IMR-90 (cell line): ENCODE data around the gene SNAPC4. TPM values are rescaled to one million over a fixed set of nuclear protein-coding genes. Genes with fewer than 3 reads are reported as not detected.

Source experiments
- ATAC-seq: fragments of 200-7000 bp; cut with Tn5 transposase; 2 replicates; pipeline ENCODE4 v1.9.1; 2020; ENCODE audit warnings: low read depth, mild to moderate bottlenecking, moderate library complexity
- BruUV-seq: library from RNA; stranded (reverse); fragments of 400-500 nt; replicated peaks from 2 replicates; lab custom pipeline; 2021; lab: Mats Ljungman, UMichigan
- CTCF ChIA-PET: fragments of 300-600 bp; formaldehyde crosslinking; extraction: SDS; loops from one replicate; lab custom pipeline; 2021; ENCODE audit warnings: antibody characterized with exemption; lab: Yijun Ruan, JAX
- POLR2A ChIA-PET: fragments of 300-600 bp; sonication (Branson Sonifier 250); formaldehyde crosslinking; loops from one replicate; lab custom pipeline; 2022; ENCODE audit warnings: antibody characterized with exemption; ENCODE audit not compliant: unreplicated experiment; lab: Charles Lee
- DNase-seq: peaks from one replicate; pipeline ENCODE4 v3.0.0; 2013
- H2AFZ ChIP-seq: replicated peaks from 2 replicates; pipeline ENCODE3; 2013; ENCODE audit warnings: low read length, mild to moderate bottlenecking; ENCODE audit not compliant: poor library complexity
- H2AK5ac ChIP-seq: 2 replicates; pipeline ENCODE4 v1.6.1; 2013; ENCODE audit warnings: low read depth, low read length, inconsistent platforms
- H2AK9ac ChIP-seq: replicated peaks from 2 replicates; pipeline ENCODE3; 2013; ENCODE audit warnings: mild to moderate bottlenecking, low read depth, low read length, moderate library complexity; ENCODE audit not compliant: poor library complexity
- H2BK120ac ChIP-seq: 2 replicates; pipeline ENCODE4 v1.6.1; 2013; ENCODE audit warnings: low read depth, low read length, inconsistent platforms
- H2BK15ac ChIP-seq: 3 replicates; pipeline ENCODE4 v1.6.1; 2013; ENCODE audit warnings: low read depth, low read length, inconsistent platforms
- H2BK20ac ChIP-seq: 2 replicates; pipeline ENCODE4 v1.6.1; 2013; ENCODE audit warnings: low read depth, mild to moderate bottlenecking, inconsistent platforms, low read length, moderate library complexity
- H2BK5ac ChIP-seq: 2 replicates; pipeline ENCODE4 v1.6.1; 2013; ENCODE audit warnings: mild to moderate bottlenecking, low read depth, low read length, inconsistent platforms; ENCODE audit not compliant: poor library complexity, severe bottlenecking
- H3K14ac ChIP-seq: replicated peaks from 2 replicates; pipeline ENCODE4 v1.6.1; 2013; ENCODE audit warnings: low read depth, low read length, inconsistent platforms
- H3K18ac ChIP-seq: 2 replicates; pipeline ENCODE4 v1.6.1; 2013; ENCODE audit warnings: low read depth, low read length, control low read depth
- H3K23ac ChIP-seq: 2 replicates; pipeline ENCODE4 v1.6.1; 2013; ENCODE audit warnings: low read depth, low read length, inconsistent platforms
- H3K27ac ChIP-seq: 2 replicates; pipeline ENCODE4 v1.5.1; 2013; ENCODE audit warnings: mild to moderate bottlenecking, control low read depth, low read length; ENCODE audit not compliant: insufficient read depth
- H3K27me3 ChIP-seq: 2 replicates; pipeline ENCODE4 v1.6.1; 2013; ENCODE audit warnings: low read length; ENCODE audit not compliant: control insufficient read depth, insufficient read depth
- H3K36me3 ChIP-seq: 2 replicates; pipeline ENCODE4 v1.6.1; 2013; ENCODE audit warnings: low read length, mixed read lengths; ENCODE audit not compliant: control insufficient read depth, insufficient read depth
- H3K4ac ChIP-seq: 2 replicates; pipeline ENCODE4 v1.6.1; 2013; ENCODE audit warnings: low read depth, low read length, inconsistent platforms
- H3K4me1 ChIP-seq: 2 replicates; pipeline ENCODE4 v1.6.1; 2013; ENCODE audit warnings: low read length, mixed read lengths; ENCODE audit not compliant: control insufficient read depth, insufficient read depth
- H3K4me2 ChIP-seq: 2 replicates; pipeline ENCODE4 v1.6.1; 2013; ENCODE audit warnings: low read depth, mild to moderate bottlenecking, control low read depth, low read length, moderate library complexity
- H3K4me3 ChIP-seq: 2 replicates; pipeline ENCODE4 v1.5.1; 2013; ENCODE audit warnings: low read depth, mild to moderate bottlenecking, control low read depth, low read length, moderate library complexity; ENCODE audit not compliant: insufficient read depth
- H3K56ac ChIP-seq: 2 replicates; pipeline ENCODE4 v1.6.1; 2013; ENCODE audit warnings: low read length, inconsistent platforms; ENCODE audit not compliant: insufficient read depth; ENCODE audit errors: extremely low read depth
- H3K79me1 ChIP-seq, 2 experiments: 2 replicates each; pipeline ENCODE4 v1.6.1; 2013; ENCODE audit warnings: low read length in 2 of 2, inconsistent platforms in 1 of 2, low read depth in 1 of 2
- H3K9ac ChIP-seq: 2 replicates; pipeline ENCODE4 v1.6.1; 2013; ENCODE audit warnings: low read depth, low read length, control low read depth
- H3K9me1 ChIP-seq: 2 replicates; pipeline ENCODE4 v1.6.1; 2013; ENCODE audit warnings: low read length, inconsistent platforms; ENCODE audit not compliant: insufficient read depth
- H3K9me3 ChIP-seq: 2 replicates; pipeline ENCODE4 v1.6.1; 2013; ENCODE audit warnings: low read length; ENCODE audit not compliant: control insufficient read depth, insufficient read depth
- H4K20me1 ChIP-seq: 2 replicates; pipeline ENCODE4 v1.6.1; 2013; ENCODE audit warnings: low read length, inconsistent platforms; ENCODE audit not compliant: insufficient read depth
- H4K5ac ChIP-seq: 2 replicates; pipeline ENCODE4 v1.6.1; 2013; ENCODE audit warnings: mild to moderate bottlenecking, low read depth, low read length, control low read depth
- H4K8ac ChIP-seq, 2 experiments: 2 replicates each; pipeline ENCODE4 v1.6.1; 2013; ENCODE audit warnings: low read depth in 2 of 2, low read length in 2 of 2, control low read depth in 1 of 2, inconsistent platforms in 1 of 2
- H4K91ac ChIP-seq: 2 replicates; pipeline ENCODE4 v1.6.1; 2013; ENCODE audit warnings: low read depth, low read length, inconsistent platforms; ENCODE audit not compliant: insufficient read depth
- BHLHE40 ChIP-seq: fragments of 150-350 bp; IDR thresholded peaks from 2 replicates; pipeline ENCODE4 v1.6.1; 2016; ENCODE audit warnings: mild to moderate bottlenecking, low read depth, low read length
- CHD1 ChIP-seq: IDR thresholded peaks from 2 replicates; pipeline ENCODE4 v1.6.1; 2012; ENCODE audit warnings: low read depth, low read length, improper control_type of control experiment
- CTCF ChIP-seq: conservative IDR thresholded peaks from 2 replicates; pipeline ENCODE4 v1.5.1; 2012; ENCODE audit warnings: mild to moderate bottlenecking, low read depth, low read length, improper control_type of control experiment
- MAFK ChIP-seq: IDR thresholded peaks from 2 replicates; pipeline ENCODE4 v1.6.1; 2012; ENCODE audit warnings: low read depth, low read length, improper control_type of control experiment
- MAZ ChIP-seq: IDR thresholded peaks from 2 replicates; pipeline ENCODE4 v1.6.1; 2012; ENCODE audit warnings: low read depth, mild to moderate bottlenecking, low read length, improper control_type of control experiment, moderate library complexity, borderline replicate concordance
- MXI1 ChIP-seq: IDR thresholded peaks from 2 replicates; pipeline ENCODE4 v1.6.1; 2012; ENCODE audit warnings: low read depth, mild to moderate bottlenecking, low read length, moderate library complexity, borderline replicate concordance
- NFE2L2 ChIP-seq: fragments of 150-350 bp; IDR thresholded peaks from 2 replicates; pipeline ENCODE4 v1.6.1; 2016; ENCODE audit warnings: low read depth, mild to moderate bottlenecking, low read length
- RAD21 ChIP-seq: IDR thresholded peaks from 2 replicates; pipeline ENCODE4 v1.6.1; 2012; ENCODE audit warnings: low read length, improper control_type of control experiment
- RCOR1 ChIP-seq: IDR thresholded peaks from 2 replicates; pipeline ENCODE4 v1.6.1; 2012; ENCODE audit warnings: mild to moderate bottlenecking, low read length, improper control_type of control experiment; ENCODE audit not compliant: insufficient replicate concordance
- RFX5 ChIP-seq: IDR thresholded peaks from 2 replicates; pipeline ENCODE4 v1.8.0; 2012; ENCODE audit warnings: low read depth, mild to moderate bottlenecking, low read length, moderate library complexity
- SMC3 ChIP-seq: fragments of 150-350 bp; IDR thresholded peaks from 2 replicates; pipeline ENCODE4 v1.6.1; 2016; ENCODE audit warnings: low read depth, mild to moderate bottlenecking, antibody characterized with exemption, low read length, moderate library complexity
- USF2 ChIP-seq: fragments of 150-350 bp; IDR thresholded peaks from 2 replicates; pipeline ENCODE4 v1.6.1; 2017; ENCODE audit warnings: mild to moderate bottlenecking, antibody characterized with exemption, low read length, low read depth
- WGBS, 2 experiments: methylation state at CpG; one replicate each; pipeline versions ENCODE4 v1.1.5 to v1.1.7; 2013; ENCODE audit warnings: missing lambda C conversion rate in 2 of 2; ENCODE audit not compliant: insufficient read length in 1 of 2; ENCODE audit errors: extremely low coverage in 2 of 2; 5-methylcytosine and 5-hydroxymethylcytosine counted together
- dilution Hi-C: fragments of 300-500 bp; cut with HindIII; formaldehyde crosslinking; loops from one replicate; pipeline ENCODE4 v1.14.3; 2018; ENCODE audit warnings: low sequenced_read_pairs; ENCODE audit not compliant: unreplicated experiment
- in situ Hi-C: fragments of 300-500 bp; cut with MboI; formaldehyde crosslinking; loops from 3 replicates; pipeline ENCODE4 v1.14.3; 2019; ENCODE audit warnings: low sequenced_read_pairs, inconsistent platforms, mixed read lengths
- intact Hi-C: fragments of 100-400 bp; cut with micrococcal nuclease; formaldehyde crosslinking; loops from 2 replicates; pipeline ENCODE4 v1.10.0; 2022
- polyA plus RNA-seq, 3 experiments: library from polyadenylated mRNA; depleted of rRNA; stranded (reverse); fragments of >200 nt; gene quantifications; 2 replicates each; pipeline ENCODE4 v1.2.3, GENCODE V29; 2012; ENCODE audit warnings: low replicate concordance in 1 of 3
- total RNA-seq: library from RNA; depleted of rRNA; stranded (reverse); fragments of >200 nt; gene quantifications from 2 replicates; pipeline ENCODE4 v1.2.3, GENCODE V29; 2012

The SNAPC4 gene
- total and polyA plus RNA-seq, 2 of the 4 experiments (the other 2 are of a cell fraction), result 2.5 to 6.5 TPM

GRCh38 chr9:136381966-136382513, 17.9 kb downstream of the SNAPC4 start:
- peak overlapping the region; percentile 42 for H2AK9ac ChIP-seq
- no peak overlapping the region for H3K27ac ChIP-seq
- no peak overlapping the region for H2BK15ac ChIP-seq
- ATAC-seq, result no peak
- H4K20me1 ChIP-seq, result no peaks in the 10 kb centered on the region
- 92% methylated on average over 17 of the region's 25 CpGs; no CpG with 5 or more reads in 1 of the 2 experiments for WGBS, 2 experiments
- no peak for TF ChIP-seq NFE2L2
- TF ChIP-seq RAD21, result no peak
- TF ChIP-seq RFX5, result no peak
- no peak for TF ChIP-seq MAZ
- TF ChIP-seq SMC3, result no peak
- TF ChIP-seq MAFK, result no peak
- no peak for TF ChIP-seq CHD1
- no peak for TF ChIP-seq USF2
- no peak for TF ChIP-seq MXI1
- no peak for TF ChIP-seq BHLHE40
- TF ChIP-seq RCOR1, result no peak
- TF ChIP-seq CTCF, result no peak
- in situ Hi-C loops, result no loop called here
- H3K9me1 ChIP-seq, result no peaks in the 10 kb centered on the region
- ChIA-PET CTCF (no interaction called here), POLR2A (no interaction called here)
- H2AFZ ChIP-seq, result no peak overlapping the region
- H3K36me3 ChIP-seq, result peaks cover 64% of the 10 kb centered on the region
- intact Hi-C loops, result no loop called here
- no peaks in the 10 kb centered on the region for H3K4me1 ChIP-seq
- no peak overlapping the region for H3K56ac ChIP-seq
- no TSS peak for BruUV-seq
- dilution Hi-C loops, result no loop called here
- no peak overlapping the region for H3K23ac ChIP-seq
- H2BK120ac ChIP-seq, result no peak overlapping the region
- no peaks in the 10 kb centered on the region; a peak in 1 of 4 replicates for H3K79me1 ChIP-seq
- H3K4me3 ChIP-seq, result no peak overlapping the region
- no peak overlapping the region for H2AK5ac ChIP-seq
- no peak overlapping the region for H2BK20ac ChIP-seq
- no peak overlapping the region for H3K18ac ChIP-seq
- no peaks in the 10 kb centered on the region for H3K27me3 ChIP-seq
- no peak overlapping the region for H3K4me2 ChIP-seq
- H4K8ac ChIP-seq, result no peak overlapping the region
- no peak overlapping the region for H3K4ac ChIP-seq
- no peak overlapping the region for H4K91ac ChIP-seq
- no peak overlapping the region for H4K5ac ChIP-seq
- H3K14ac ChIP-seq, result no peak overlapping the region
- no peak overlapping the region for H2BK5ac ChIP-seq
- H3K9me3 ChIP-seq, result no peaks in the 10 kb centered on the region
- H3K9ac ChIP-seq, result no peak overlapping the region
- DNase-seq, result no peak
